HepG2 (cell line): Measurements from ENCODE around the gene EYA4. TPM values are rescaled to one million over a fixed set of nuclear protein-coding genes. Genes with fewer than 3 reads are reported as not detected.

Experiments used
- ATAC-seq: fragments of 200-7000 bp; cut with Tn5 transposase; 3 replicates; pipeline ENCODE4 v1.9.1; 2020; ENCODE audit warnings: mild to moderate bottlenecking, moderate library complexity
- BruUV-seq: library from RNA; stranded (reverse); fragments of 400-500 nt; replicated peaks from 2 replicates; lab custom pipeline; 2021; lab: Mats Ljungman, UMichigan
- CTCF ChIA-PET: fragments of 300-600 bp; formaldehyde crosslinking; extraction: SDS; loops from one replicate; lab custom pipeline; 2021; ENCODE audit warnings: low total read pairs, inconsistent platforms, low intra/inter-chr PET ratio; lab: Yijun Ruan, JAX
- POLR2A ChIA-PET: fragments of 350-600 bp; sonication (Branson Sonifier 250); formaldehyde crosslinking; loops from one replicate; lab custom pipeline; 2020; ENCODE audit warnings: antibody characterized with exemption, inconsistent platforms; lab: Yijun Ruan, JAX
- DNase-seq: peaks from one replicate; pipeline ENCODE4 v3.0.0-alpha.2; 2015; ENCODE audit warnings: low spot score
- FAIRE-seq: peaks from 3 replicates; lab custom pipeline; 2011; peaks lifted over from hg19 to GRCh38; lab: Jason Lieb, UNC
- H2AFZ ChIP-seq: one replicate; pipeline ENCODE4 v1.6.1; 2011; ENCODE audit warnings: low read length, inconsistent platforms
- H3K27ac ChIP-seq: fragments of 300-600 bp; 3 replicates; pipeline ENCODE4 v1.8.0; 2011; ENCODE audit warnings: mixed run types, mild to moderate bottlenecking, mixed read lengths, low read length, inconsistent platforms; ENCODE audit not compliant: insufficient read depth; ENCODE audit errors: extremely low read length
- H3K27me3 ChIP-seq, 2 experiments: fragments of 200-600 bp in 1 of 2; 2 replicates in 1 of 2; 3 replicates in 1 of 2; pipeline versions ENCODE4 v1.6.0 to v1.8.0; 2011; ENCODE audit warnings: low read length in 2 of 2, mild to moderate bottlenecking in 2 of 2, moderate library complexity in 2 of 2, inconsistent platforms in 1 of 2; ENCODE audit not compliant: insufficient read depth in 2 of 2, control insufficient read depth in 1 of 2
- H3K36me3 ChIP-seq, 2 experiments: fragments of 200-600 bp in 1 of 2; replicated peaks in 1 of 2; 2 replicates in 1 of 2; 3 replicates in 1 of 2; pipeline versions ENCODE4 v1.5.1 to v1.8.0; 2011; ENCODE audit warnings: low read length in 2 of 2, inconsistent platforms in 1 of 2; ENCODE audit not compliant: insufficient read depth in 2 of 2, control insufficient read depth in 1 of 2
- H3K4me1 ChIP-seq: 2 replicates; pipeline ENCODE4 v1.5.1; 2012; ENCODE audit warnings: low read length, inconsistent platforms; ENCODE audit not compliant: insufficient read depth
- H3K4me2 ChIP-seq: 2 replicates; pipeline ENCODE4 v1.6.0; 2011; ENCODE audit warnings: low read depth, low read length, inconsistent platforms
- H3K4me3 ChIP-seq, 3 experiments: fragments of 200-600 bp in 1 of 3; sonication (generic), shearing (Covaris generic) in 1 of 3; replicated peaks in 1 of 3; 2 replicates each; pipeline ENCODE4 v1.5.1; 2011 to 2016; ENCODE audit warnings: low read length in 3 of 3, inconsistent platforms in 2 of 3, low read depth in 2 of 3, mild to moderate bottlenecking in 2 of 3, control low read depth in 1 of 3, mixed read lengths in 1 of 3; ENCODE audit not compliant: insufficient read depth in 1 of 3
- H3K79me2 ChIP-seq: one replicate; pipeline ENCODE4 v1.6.1; 2011; ENCODE audit warnings: low read length, inconsistent platforms; ENCODE audit not compliant: insufficient read depth
- H3K9ac ChIP-seq: 2 replicates; pipeline ENCODE4 v1.6.0; 2011; ENCODE audit warnings: mild to moderate bottlenecking, low read depth, low read length, inconsistent platforms; ENCODE audit not compliant: insufficient read depth
- H3K9me3 ChIP-seq: 2 replicates; pipeline ENCODE4 v1.5.1; 2012; ENCODE audit warnings: mild to moderate bottlenecking, low read length
- H4K20me1 ChIP-seq: 2 replicates; pipeline ENCODE4 v1.6.0; 2011; ENCODE audit warnings: inconsistent platforms, mild to moderate bottlenecking, low read length, moderate library complexity; ENCODE audit not compliant: insufficient read depth
- EZH2 ChIP-seq: conservative IDR thresholded peaks from 2 replicates; pipeline ENCODE4 v1.6.1; 2012; ENCODE audit warnings: mild to moderate bottlenecking, low read depth, low read length, moderate library complexity
- KLF13 ChIP-seq: sonication (generic); formaldehyde crosslinking; IDR thresholded peaks from 2 replicates; pipeline ENCODE4 v1.4.0; 2020; ENCODE audit warnings: mild to moderate bottlenecking, missing genetic modification reagents
- SNRNP70 ChIP-seq: fragments of 200-400 bp; formaldehyde crosslinking; IDR thresholded peaks from 2 replicates; pipeline ENCODE4 v1.6.1; 2017; ENCODE audit warnings: mild to moderate bottlenecking, low read depth, low read length, moderate library complexity
- WGBS: methylation state at CpG from one replicate; pipeline ENCODE4 v1.1.6; 2017; ENCODE audit warnings: low lambda C conversion rate; 5-methylcytosine and 5-hydroxymethylcytosine counted together
- in situ Hi-C: cut with HindIII; loops from 2 replicates; pipeline ENCODE4 v1.10.0; 2017; ENCODE audit warnings: low pct_unique_long_range_greater_than_20kb; ENCODE audit not compliant: extremely low pct_ligation_motif_present
- intact Hi-C: fragments of 100-400 bp; cut with micrococcal nuclease; formaldehyde crosslinking; loops from one replicate; pipeline ENCODE4 v1.10.0; 2022; ENCODE audit not compliant: unreplicated experiment
- polyA plus RNA-seq, 8 experiments: library from polyadenylated mRNA; depleted of rRNA in 3 of 8; stranded (reverse) in 7 of 8; unstranded in 1 of 8; fragments of >200 nt; fragmentation: Illumina TruSeq in 4 of 8; extraction: Trizol in 4 of 8; gene quantifications; 2 replicates each; pipeline versions ENCODE4 v1.2.1 to v1.2.3, GENCODE V29; 2011 to 2016; ENCODE audit warnings: low read depth in 4 of 8, missing spikeins in 1 of 8, mixed read lengths in 1 of 8; ENCODE audit not compliant: insufficient read depth in 1 of 8
- total RNA-seq, 5 experiments: library from RNA; depleted of rRNA; stranded (reverse); fragments of >200 nt; fragmentation: Illumina TruSeq; extraction: Trizol; gene quantifications; 2 replicates each; pipeline ENCODE4 v1.2.3, GENCODE V29; 2016; ENCODE audit warnings: low read depth in 1 of 5
- TF ChIP-seq, protein P1 (sequence below): sonication (generic); formaldehyde crosslinking; IDR thresholded peaks from 2 replicates; pipeline ENCODE4 v1.4.0; 2020; ENCODE audit warnings: missing genetic modification reagents

The EYA4 gene
- total and polyA plus RNA-seq, 2 of the 13 experiments (the other 11 are each of a cell fraction or from before 2014, with no cell fraction given) = not detected

DNA sequence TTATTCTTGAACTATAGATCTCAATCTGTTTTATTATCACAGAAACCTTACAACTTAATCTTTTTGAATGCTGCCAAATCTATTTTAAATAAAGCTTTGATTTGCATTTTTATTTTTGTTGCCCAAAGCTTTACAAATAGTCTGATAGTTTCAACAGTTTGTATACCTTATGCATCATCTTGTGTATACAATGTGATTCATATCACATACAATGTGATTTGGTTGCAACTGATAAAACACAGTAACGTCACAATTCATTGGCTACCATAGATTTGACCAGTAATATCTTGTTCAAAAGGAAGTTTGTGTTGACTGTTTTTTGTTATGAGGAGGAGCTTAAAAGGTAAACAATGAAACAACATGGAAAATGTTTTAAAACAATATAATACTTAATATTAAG is 110.9 kb downstream of the EYA4 start (continued):
- TF ChIP-seq, protein P1, sequence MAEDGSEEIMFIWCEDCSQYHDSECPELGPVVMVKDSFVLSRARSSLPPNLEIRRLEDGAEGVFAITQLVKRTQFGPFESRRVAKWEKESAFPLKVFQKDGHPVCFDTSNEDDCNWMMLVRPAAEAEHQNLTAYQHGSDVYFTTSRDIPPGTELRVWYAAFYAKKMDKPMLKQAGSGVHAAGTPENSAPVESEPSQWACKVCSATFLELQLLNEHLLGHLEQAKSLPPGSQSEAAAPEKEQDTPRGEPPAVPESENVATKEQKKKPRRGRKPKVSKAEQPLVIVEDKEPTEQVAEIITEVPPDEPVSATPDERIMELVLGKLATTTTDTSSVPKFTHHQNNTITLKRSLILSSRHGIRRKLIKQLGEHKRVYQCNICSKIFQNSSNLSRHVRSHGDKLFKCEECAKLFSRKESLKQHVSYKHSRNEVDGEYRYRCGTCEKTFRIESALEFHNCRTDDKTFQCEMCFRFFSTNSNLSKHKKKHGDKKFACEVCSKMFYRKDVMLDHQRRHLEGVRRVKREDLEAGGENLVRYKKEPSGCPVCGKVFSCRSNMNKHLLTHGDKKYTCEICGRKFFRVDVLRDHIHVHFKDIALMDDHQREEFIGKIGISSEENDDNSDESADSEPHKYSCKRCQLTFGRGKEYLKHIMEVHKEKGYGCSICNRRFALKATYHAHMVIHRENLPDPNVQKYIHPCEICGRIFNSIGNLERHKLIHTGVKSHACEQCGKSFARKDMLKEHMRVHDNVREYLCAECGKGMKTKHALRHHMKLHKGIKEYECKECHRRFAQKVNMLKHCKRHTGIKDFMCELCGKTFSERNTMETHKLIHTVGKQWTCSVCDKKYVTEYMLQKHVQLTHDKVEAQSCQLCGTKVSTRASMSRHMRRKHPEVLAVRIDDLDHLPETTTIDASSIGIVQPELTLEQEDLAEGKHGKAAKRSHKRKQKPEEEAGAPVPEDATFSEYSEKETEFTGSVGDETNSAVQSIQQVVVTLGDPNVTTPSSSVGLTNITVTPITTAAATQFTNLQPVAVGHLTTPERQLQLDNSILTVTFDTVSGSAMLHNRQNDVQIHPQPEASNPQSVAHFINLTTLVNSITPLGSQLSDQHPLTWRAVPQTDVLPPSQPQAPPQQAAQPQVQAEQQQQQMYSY (CRISPR knock-in tag) = no peak
- TF ChIP-seq KLF13 (CRISPR knock-in tag) = no peak
- TF ChIP-seq, all 625 proteins: peak for 0

DNA sequence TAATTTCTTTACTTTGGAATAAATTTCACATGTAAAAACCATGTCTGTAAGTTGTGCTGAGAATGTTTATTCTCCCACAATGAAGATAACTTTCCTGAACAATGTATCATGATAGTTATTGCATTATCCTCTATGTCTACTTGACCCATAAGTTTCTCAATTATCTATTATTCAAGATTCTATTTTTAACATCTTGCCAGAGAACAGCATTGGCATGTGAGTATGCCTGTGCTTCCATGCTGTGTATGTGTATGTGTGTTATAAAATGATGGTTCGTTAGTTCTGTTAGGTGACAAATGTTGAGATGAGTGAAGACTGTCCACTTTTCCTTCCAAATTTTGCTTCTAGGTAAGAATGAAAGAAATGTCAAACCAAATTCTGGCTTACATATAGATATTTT is 111.9 kb downstream of the EYA4 start:
- DNase-seq = no peak
- no peak overlapping the region for H3K27ac ChIP-seq
- H3K9me3 ChIP-seq = no peaks in the 10 kb centered on the region
- no peak overlapping the region for H3K4me2 ChIP-seq
- intact Hi-C loops (no loop called here), in situ Hi-C loops (no loop called here)
- no peak overlapping the region for H2AFZ ChIP-seq
- CTCF ChIA-PET = no interaction called here
- FAIRE-seq = no peak
- ATAC-seq = no peak
- BruUV-seq = no TSS peak
- H3K36me3 ChIP-seq = no peaks in the 10 kb centered on the region
- no peak overlapping the region for H3K4me3 ChIP-seq
- H3K4me1 ChIP-seq = no peaks in the 10 kb centered on the region
- no peaks in the 10 kb centered on the region for H4K20me1 ChIP-seq
- H3K27me3 ChIP-seq = peaks cover 0 to 1% of the 10 kb centered on the region in 2 experiments; a peak in 1 of 5 replicates
- H3K9ac ChIP-seq = no peak overlapping the region
- POLR2A ChIA-PET = no interaction called here
- TF ChIP-seq SNRNP70 = no peak
- TF ChIP-seq EZH2 = no peak
- WGBS = 0% methylated on average over 1 of the region's 1 CpG
- no peaks in the 10 kb centered on the region for H3K79me2 ChIP-seq
